PC-3 (cell line): Measurements from ENCODE around the gene SPRED2.

Experiments used
- EZH2 ChIP-seq: fragments of 300-600 bp; sonication (generic); IDR thresholded peaks from one replicate; pipeline ENCODE4 v1.6.1; 2017; ENCODE audit warnings: antibody characterized with exemption, mild to moderate bottlenecking, low read length; ENCODE audit not compliant: unreplicated experiment
- TF ChIP-seq, protein P1 (sequence below): fragments of 300-600 bp; sonication (generic); conservative IDR thresholded peaks from 2 replicates; pipeline ENCODE4 v1.5.1; 2017; ENCODE audit warnings: antibody characterized with exemption, low read depth, mild to moderate bottlenecking, low read length

DNA sequence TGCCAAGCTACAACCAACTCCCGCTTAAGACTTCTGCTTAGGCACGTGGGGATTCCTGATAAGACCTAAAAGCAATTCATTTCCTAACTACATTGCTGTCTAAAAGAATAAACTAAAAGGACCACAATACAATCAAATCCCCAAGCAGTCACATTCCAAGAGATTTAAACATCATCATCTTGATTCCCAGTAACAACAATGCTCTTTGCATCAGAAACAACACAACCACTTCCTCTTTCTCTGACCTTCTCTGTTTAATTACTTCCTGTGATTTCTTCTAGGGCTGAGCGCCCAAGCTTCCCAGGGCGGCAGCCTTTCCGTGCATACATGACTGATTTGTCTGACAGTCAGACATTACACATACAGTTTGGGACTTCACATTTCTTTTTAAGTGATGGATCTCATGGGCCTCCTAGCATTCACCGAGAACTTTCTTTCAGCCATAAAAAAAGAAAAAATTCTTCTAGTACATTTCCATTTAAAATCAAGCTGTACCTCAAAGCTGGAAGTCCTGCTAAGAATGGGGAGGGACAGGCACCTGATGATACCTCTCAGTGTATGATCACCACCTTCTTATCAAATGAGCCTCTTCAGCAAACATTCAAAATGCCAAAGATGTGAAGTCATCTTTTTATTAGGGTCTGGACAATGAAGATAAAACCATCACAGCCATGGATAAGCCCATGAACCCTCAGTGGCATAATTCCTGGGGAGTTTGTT lies 11.5 kb downstream of the SPRED2 start:
- TF ChIP-seq, protein P1, sequence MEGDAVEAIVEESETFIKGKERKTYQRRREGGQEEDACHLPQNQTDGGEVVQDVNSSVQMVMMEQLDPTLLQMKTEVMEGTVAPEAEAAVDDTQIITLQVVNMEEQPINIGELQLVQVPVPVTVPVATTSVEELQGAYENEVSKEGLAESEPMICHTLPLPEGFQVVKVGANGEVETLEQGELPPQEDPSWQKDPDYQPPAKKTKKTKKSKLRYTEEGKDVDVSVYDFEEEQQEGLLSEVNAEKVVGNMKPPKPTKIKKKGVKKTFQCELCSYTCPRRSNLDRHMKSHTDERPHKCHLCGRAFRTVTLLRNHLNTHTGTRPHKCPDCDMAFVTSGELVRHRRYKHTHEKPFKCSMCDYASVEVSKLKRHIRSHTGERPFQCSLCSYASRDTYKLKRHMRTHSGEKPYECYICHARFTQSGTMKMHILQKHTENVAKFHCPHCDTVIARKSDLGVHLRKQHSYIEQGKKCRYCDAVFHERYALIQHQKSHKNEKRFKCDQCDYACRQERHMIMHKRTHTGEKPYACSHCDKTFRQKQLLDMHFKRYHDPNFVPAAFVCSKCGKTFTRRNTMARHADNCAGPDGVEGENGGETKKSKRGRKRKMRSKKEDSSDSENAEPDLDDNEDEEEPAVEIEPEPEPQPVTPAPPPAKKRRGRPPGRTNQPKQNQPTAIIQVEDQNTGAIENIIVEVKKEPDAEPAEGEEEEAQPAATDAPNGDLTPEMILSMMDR = no peak
- TF ChIP-seq EZH2 = no peak
